ENCODE results near the gene SUN1. TPM values are rescaled to one million over a fixed set of nuclear protein-coding genes. Genes with fewer than 3 reads are reported as not detected.

SUN1 gene
- total and polyA plus RNA-seq, 10 of the 15 experiments (the other 5 are each of a cell fraction or from before 2014, with no cell fraction given): 27.8 to 107 (median 65.8) TPM

DNA sequence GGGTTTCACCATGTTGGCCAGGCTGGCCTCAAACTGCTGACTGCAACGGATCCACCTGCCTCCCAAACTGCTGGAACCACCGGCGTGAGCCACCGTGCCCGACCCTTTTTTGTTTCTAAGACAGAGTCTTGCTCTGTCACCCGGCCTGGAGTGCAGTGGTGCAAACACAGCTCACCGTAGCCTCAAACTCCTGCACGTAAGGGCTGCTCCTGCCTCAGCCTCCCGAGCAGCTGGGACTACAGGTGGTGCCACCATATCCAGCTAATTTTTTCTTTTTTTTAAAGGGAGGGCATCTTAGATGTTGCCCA lies 85.8 kb downstream of the SUN1 start (continued):
- no peak for TF ChIP-seq CUX1 (IDR thresholded peaks at IDR 0.05; ENCODE audit: insufficient replicate concordance, low read depth, low read length)

DNA sequence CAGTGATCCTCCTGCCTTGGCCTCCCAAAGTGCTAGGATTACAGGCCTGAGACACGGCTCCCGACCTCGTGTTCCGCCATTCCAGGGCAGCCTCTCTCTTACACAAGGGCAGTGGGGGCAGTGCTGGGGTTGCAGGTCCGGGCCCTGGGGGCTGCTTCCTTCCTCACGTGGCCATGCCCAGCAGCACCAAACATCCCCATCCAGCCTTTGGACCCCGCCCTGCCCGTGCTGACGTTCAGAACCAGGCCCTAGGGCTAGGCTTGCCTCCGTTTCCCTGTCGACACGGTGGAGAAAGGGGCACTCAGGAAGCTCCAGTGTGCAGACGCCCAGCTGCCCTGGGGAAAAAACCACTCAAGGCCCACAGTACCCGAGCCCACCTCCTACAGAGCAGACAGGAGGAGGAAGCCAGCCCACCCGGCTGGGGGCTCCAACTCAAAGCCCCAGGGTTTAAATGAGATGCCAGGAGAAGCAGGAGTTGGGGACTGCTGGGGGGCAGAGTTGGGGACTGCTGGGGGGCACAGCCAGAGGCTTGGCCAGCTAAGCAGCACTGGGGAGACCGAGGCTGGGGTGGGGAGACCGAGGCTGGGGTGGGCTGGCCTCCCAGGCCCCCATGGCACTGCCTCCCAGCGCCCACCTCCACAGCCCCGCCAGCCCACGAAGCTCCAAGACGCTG lies 86.3 kb downstream of the SUN1 start:
- intact Hi-C loops (cut with micrococcal nuclease; ENCODE audit: unreplicated experiment): no loop called here
- Histone ChIP-seq H3K4me2 (ENCODE audit: control insufficient read depth, insufficient read depth) (no peak overlapping the region), H4K20me1 (ENCODE audit: control insufficient read depth, insufficient read depth) (no peaks in the 10 kb centered on the region), H3K9ac (ENCODE audit: control insufficient read depth, insufficient read depth, low read length) (no peak overlapping the region), H3K4me1 (ENCODE audit: control insufficient read depth, insufficient read depth, low read length) (peaks cover 24% of the 10 kb centered on the region), H3K27me3 (replicated peaks in 1 of 2; ENCODE audit: control insufficient read depth in 2 of 2, insufficient read depth in 2 of 2, low read length in 1 of 2) (no peaks in the 10 kb centered on the region), H2AFZ (ENCODE audit: control insufficient read depth, low read depth, low read length) (no peak overlapping the region), H3K4me3 (no peak overlapping the region), H3K36me3 (ENCODE audit: control insufficient read depth in 2 of 2, insufficient read depth in 2 of 2, low read length in 1 of 2) (peaks cover 0 to 6% of the 10 kb centered on the region in 2 experiments; a peak in 3 of 4 replicates), H3K79me2 (ENCODE audit: control insufficient read depth, insufficient read depth, low read length) (peaks cover 7% of the 10 kb centered on the region), H3K27ac (ENCODE audit: control insufficient read depth, insufficient read depth) (no peak overlapping the region), H3K9me3 (replicated peaks; ENCODE audit: control insufficient read depth, insufficient read depth, low read length) (no peaks in the 10 kb centered on the region)
- TF ChIP-seq, protein P1, sequence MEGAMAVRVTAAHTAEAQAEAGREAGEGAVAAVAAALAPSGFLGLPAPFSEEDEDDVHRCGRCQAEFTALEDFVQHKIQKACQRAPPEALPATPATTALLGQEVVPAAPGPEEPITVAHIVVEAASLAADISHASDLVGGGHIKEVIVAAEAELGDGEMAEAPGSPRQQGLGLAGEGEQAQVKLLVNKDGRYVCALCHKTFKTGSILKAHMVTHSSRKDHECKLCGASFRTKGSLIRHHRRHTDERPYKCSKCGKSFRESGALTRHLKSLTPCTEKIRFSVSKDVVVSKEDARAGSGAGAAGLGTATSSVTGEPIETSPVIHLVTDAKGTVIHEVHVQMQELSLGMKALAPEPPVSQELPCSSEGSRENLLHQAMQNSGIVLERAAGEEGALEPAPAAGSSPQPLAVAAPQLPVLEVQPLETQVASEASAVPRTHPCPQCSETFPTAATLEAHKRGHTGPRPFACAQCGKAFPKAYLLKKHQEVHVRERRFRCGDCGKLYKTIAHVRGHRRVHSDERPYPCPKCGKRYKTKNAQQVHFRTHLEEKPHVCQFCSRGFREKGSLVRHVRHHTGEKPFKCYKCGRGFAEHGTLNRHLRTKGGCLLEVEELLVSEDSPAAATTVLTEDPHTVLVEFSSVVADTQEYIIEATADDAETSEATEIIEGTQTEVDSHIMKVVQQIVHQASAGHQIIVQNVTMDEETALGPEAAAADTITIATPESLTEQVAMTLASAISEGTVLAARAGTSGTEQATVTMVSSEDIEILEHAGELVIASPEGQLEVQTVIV (IDR thresholded peaks at IDR 0.05; ENCODE audit: borderline replicate concordance, partially characterized antibody): no peak
- TF ChIP-seq YBX1 (IDR thresholded peaks at IDR 0.05) (no peak), SUZ12 (IDR thresholded peaks at IDR 0.05; ENCODE audit: unreplicated experiment) (no peak), ZNF384 (IDR thresholded peaks at IDR 0.05; ENCODE audit: borderline replicate concordance, low read depth, low read length) (no peak), RAD21 (IDR thresholded peaks at IDR 0.05; ENCODE audit: insufficient read depth, low read depth, low read length) (no peak), TBL1XR1 (IDR thresholded peaks at IDR 0.05; ENCODE audit: low read depth, low read length) (no peak), ZNF622 (IDR thresholded peaks at IDR 0.05) (no peak), SIX5 (IDR thresholded peaks at IDR 0.05; ENCODE audit: low read depth, low read length, severe bottlenecking) (no peak), STAT1 (conservative IDR thresholded peaks at IDR 0.05) (no peak), MYB (IDR thresholded peaks at IDR 0.05; ENCODE audit: borderline replicate concordance, low read depth, low read length) (no peak)
- ATAC-seq: no peak
- in situ Hi-C loops (cut with MboI): no loop called here
- DNase-seq (ENCODE audit: low read depth, low spot score): no peak
- no TSS peak for BruUV-seq (replicated peaks)
- POLR2A ChIA-PET: interaction anchor here (0.5 to 0.6 kb wide), 2 partner anchors 32 to 168 kb away, joined by 4 to 9 read pairs; no protein-coding TSS in a partner anchor
- 65% methylated on average over 16 of the region's 21 CpGs for WGBS (ENCODE audit: insufficient coverage, insufficient replicate concordance, low lambda C conversion rate, missing lambda C conversion rate)
- SMC1A ChIA-PET (ENCODE audit: uncharacterized antibody, unreplicated experiment): interaction anchor here (0.5 to 1.4 kb wide), 2 partner anchors 33 to 59 kb away, joined by 3 read pairs; no protein-coding TSS in a partner anchor
- RAD21 ChIA-PET (ENCODE audit: unreplicated experiment): interaction anchor here (1.0 kb wide), 1 partner anchor 9 kb away, joined by 3 read pairs; no protein-coding TSS in a partner anchor
- no peak for FAIRE-seq
- CTCF ChIA-PET: interaction anchor here (1.2 kb wide), 1 partner anchor 74 kb away, joined by 3 read pairs; no protein-coding TSS in a partner anchor
